ENCODE results near the gene ANXA5.
"Not testable (repeated sequence)": the region's sequence is repeated elsewhere in the genome, so short reads cannot be mapped to it uniquely, and the experiment has no call there.

ANXA5 gene

GRCh38 chr4:121676345-121677075, 20.3 kb downstream of the ANXA5 start:
- DNase-seq (ENCODE audit: low read depth), result no peak

GRCh38 chr4:121675715-121676114, 21.1 kb downstream of the ANXA5 start:
- no peak for DNase-seq (ENCODE audit: low read depth)

GRCh38 chr4:121674696-121675095, 22.1 kb downstream of the ANXA5 start:
- DNase-seq (ENCODE audit: low read depth), result no peak

GRCh38 chr4:121674191-121674590, 22.6 kb downstream of the ANXA5 start:
- no peak for DNase-seq (ENCODE audit: low read depth)

GRCh38 chr4:121669163-121669550, 27.6 kb downstream of the ANXA5 start:
- no peak for DNase-seq (ENCODE audit: low read depth)

GRCh38 chr4:121668368-121669162, 28.2 kb downstream of the ANXA5 start:
- no peak for DNase-seq (ENCODE audit: low read depth)

GRCh38 chr4:121666091-121666679, 30.6 kb downstream of the ANXA5 start:
- no peak for DNase-seq (ENCODE audit: low read depth)

- no peak for DNase-seq (ENCODE audit: low read depth)
These were observed 31.4 kb downstream of the ANXA5 start for GRCh38 chr4:121665371-121665770.

GRCh38 chr4:121662225-121662624, 34.6 kb downstream of the ANXA5 start:
- DNase-seq (ENCODE audit: low read depth), result no peak

- DNase-seq (ENCODE audit: low read depth), result not testable (repeated sequence)
These were observed 36.4 kb downstream of the ANXA5 start for GRCh38 chr4:121660175-121660933.

GRCh38 chr4:121658125-121658524, 38.7 kb downstream of the ANXA5 start:
- no peak for DNase-seq (ENCODE audit: low read depth)

GRCh38 chr4:121656269-121656641, 40.5 kb downstream of the ANXA5 start:
- DNase-seq (ENCODE audit: low read depth), result no peak

- no peak for DNase-seq (ENCODE audit: low read depth)
These were observed 41.2 kb downstream of the ANXA5 start for GRCh38 chr4:121655320-121656268.

GRCh38 chr4:121654738-121655137, 42.0 kb downstream of the ANXA5 start:
- no peak for DNase-seq (ENCODE audit: low read depth)

- DNase-seq (ENCODE audit: low read depth), result no peak
These were observed 42.8 kb downstream of the ANXA5 start for GRCh38 chr4:121653986-121654385.

- no peak for DNase-seq (ENCODE audit: low read depth)
These were observed 43.6 kb downstream of the ANXA5 start for GRCh38 chr4:121653214-121653613.

- no peak for DNase-seq (ENCODE audit: low read depth)
These were observed 45.2 kb downstream of the ANXA5 start for GRCh38 chr4:121651597-121651996.

- no peak for DNase-seq (ENCODE audit: low read depth)
These were observed 46.0 kb downstream of the ANXA5 start for GRCh38 chr4:121650741-121651140.

GRCh38 chr4:121648516-121648915, 48.3 kb downstream of the ANXA5 start:
- no peak for DNase-seq (ENCODE audit: low read depth)

- DNase-seq (ENCODE audit: low read depth), result no peak
These were observed 53.7 kb downstream of the ANXA5 start for GRCh38 chr4:121642876-121643585.

- no peak for DNase-seq (ENCODE audit: low read depth)
These were observed 54.5 kb downstream of the ANXA5 start for GRCh38 chr4:121642292-121642691.

Measured in activated T-helper 1 cell treated with Interleukin-2 at 50 U/mL for 16 hours (primary cell).